Loucy (cell line): ENCODE data around the gene PLCL1.

Experiments used
- H2AFZ ChIP-seq: fragments of 200-600 bp; sonication (generic); 2 replicates; pipeline ENCODE4 v1.6.0; 2016; ENCODE audit warnings: antibody characterized with exemption, mild to moderate bottlenecking, low read length, moderate library complexity
- H3F3A ChIP-seq: fragments of 200-600 bp; 2 replicates; pipeline ENCODE4 v1.6.0; 2016; ENCODE audit warnings: antibody characterized with exemption, low read depth, mild to moderate bottlenecking
- H3K27me3 ChIP-seq: fragments of 200-600 bp; sonication (generic); 2 replicates; pipeline ENCODE4 v1.6.1; 2014; ENCODE audit warnings: low read length, mild to moderate bottlenecking; ENCODE audit not compliant: insufficient read depth, poor library complexity, severe bottlenecking
- H3K36me3 ChIP-seq: fragments of 200-600 bp; sonication (generic); 2 replicates; pipeline ENCODE4 v1.6.1; 2016; ENCODE audit warnings: low read length; ENCODE audit not compliant: insufficient read depth
- H3K4me1 ChIP-seq: fragments of 200-600 bp; sonication (generic); 2 replicates; pipeline ENCODE4 v1.5.1; 2014; ENCODE audit warnings: low read length, mild to moderate bottlenecking; ENCODE audit not compliant: insufficient read depth, poor library complexity, severe bottlenecking
- H3K4me2 ChIP-seq: fragments of 200-600 bp; sonication (generic); 2 replicates; pipeline ENCODE4 v1.6.0; 2014; ENCODE audit warnings: antibody characterized with exemption, low read length, low read depth, mild to moderate bottlenecking; ENCODE audit not compliant: poor library complexity, severe bottlenecking
- H3K4me3 ChIP-seq: fragments of 200-600 bp; sonication (generic); 2 replicates; pipeline ENCODE4 v1.5.1; 2014; ENCODE audit warnings: low read length, mild to moderate bottlenecking, mixed read lengths; ENCODE audit not compliant: poor library complexity, severe bottlenecking
- H3K79me2 ChIP-seq: fragments of 200-600 bp; sonication (generic); 2 replicates; pipeline ENCODE4 v1.6.1; 2014; ENCODE audit warnings: low read length; ENCODE audit not compliant: insufficient read depth
- H3K9ac ChIP-seq: fragments of 200-600 bp; sonication (generic); 2 replicates; pipeline ENCODE4 v1.6.0; 2014; ENCODE audit warnings: mild to moderate bottlenecking, low read depth, low read length, moderate library complexity; ENCODE audit not compliant: poor library complexity, severe bottlenecking
- H3K9me2 ChIP-seq: fragments of 200-600 bp; sonication (generic); replicated peaks from 2 replicates; pipeline ENCODE4 v1.6.1; 2016; ENCODE audit warnings: low read depth, low read length, mixed read lengths
- H3K9me3 ChIP-seq: fragments of 200-600 bp; sonication (generic); 2 replicates; pipeline ENCODE4 v1.6.1; 2014; ENCODE audit warnings: mild to moderate bottlenecking, antibody characterized with exemption, low read length, low read depth; ENCODE audit not compliant: insufficient read depth
- H4K20me1 ChIP-seq: fragments of 200-600 bp; sonication (generic); 2 replicates; pipeline ENCODE4 v1.6.0; 2014; ENCODE audit warnings: antibody characterized with exemption, low read length, mild to moderate bottlenecking; ENCODE audit not compliant: insufficient read depth, poor library complexity, severe bottlenecking
- CTCF ChIP-seq: fragments of 200-600 bp; sonication (generic); conservative IDR thresholded peaks from 2 replicates; pipeline ENCODE4 v1.5.1; 2014; ENCODE audit warnings: mild to moderate bottlenecking, antibody characterized with exemption, low read length
- EZH2phosphoT487 ChIP-seq: fragments of 200-600 bp; IDR thresholded peaks from 2 replicates; pipeline ENCODE4 v1.6.1; 2018; ENCODE audit warnings: antibody characterized with exemption, mild to moderate bottlenecking, moderate library complexity, borderline replicate concordance

PLCL1 gene

GRCh38 chr2:198127627-198128026 lies 323.2 kb downstream of the PLCL1 start:
- Histone ChIP-seq H3K9ac (no peak overlapping the region), H3F3A (no peaks in the 10 kb centered on the region), H3K79me2 (no peaks in the 10 kb centered on the region), H3K27me3 (no peaks in the 10 kb centered on the region), H3K4me1 (no peaks in the 10 kb centered on the region), H3K36me3 (no peaks in the 10 kb centered on the region), H2AFZ (no peak overlapping the region), H4K20me1 (no peaks in the 10 kb centered on the region), H3K9me3 (no peaks in the 10 kb centered on the region), H3K9me2 (no peaks in the 10 kb centered on the region), H3K4me2 (no peak overlapping the region), H3K4me3 (no peak overlapping the region)
- TF ChIP-seq CTCF = peak; percentile 82
- no peak for TF ChIP-seq EZH2phosphoT487

- no peaks in the 10 kb centered on the region for H3K9me2 ChIP-seq
- no peaks in the 10 kb centered on the region for H3K9me3 ChIP-seq
- no peak overlapping the region for H3K9ac ChIP-seq
- no peaks in the 10 kb centered on the region for H3K36me3 ChIP-seq
- H4K20me1 ChIP-seq = no peaks in the 10 kb centered on the region
- H3K4me1 ChIP-seq = no peaks in the 10 kb centered on the region
- TF ChIP-seq EZH2phosphoT487 (no peak), CTCF (no peak)
- no peak overlapping the region for H3K4me3 ChIP-seq
- no peaks in the 10 kb centered on the region for H3F3A ChIP-seq
- H3K4me2 ChIP-seq = no peak overlapping the region
- no peak overlapping the region for H2AFZ ChIP-seq
- H3K79me2 ChIP-seq = no peaks in the 10 kb centered on the region
- no peaks in the 10 kb centered on the region for H3K27me3 ChIP-seq
These were observed 325.2 kb downstream of the PLCL1 start for GRCh38 chr2:198129609-198130008.

GRCh38 chr2:198134293-198134955 lies 330.0 kb downstream of the PLCL1 start:
- no peak overlapping the region for H3K4me3 ChIP-seq
- no peak overlapping the region for H3K4me2 ChIP-seq
- H3K79me2 ChIP-seq = no peaks in the 10 kb centered on the region
- H3F3A ChIP-seq = no peaks in the 10 kb centered on the region
- no peak overlapping the region for H3K9ac ChIP-seq
- no peaks in the 10 kb centered on the region for H4K20me1 ChIP-seq
- no peaks in the 10 kb centered on the region for H3K27me3 ChIP-seq
- no peaks in the 10 kb centered on the region; the same call in 1 of the 2 replicates for H3K9me3 ChIP-seq
- TF ChIP-seq EZH2phosphoT487 (no peak), CTCF (no peak)
- H3K36me3 ChIP-seq = no peaks in the 10 kb centered on the region
- no peaks in the 10 kb centered on the region for H3K9me2 ChIP-seq
- no peaks in the 10 kb centered on the region for H3K4me1 ChIP-seq
- H2AFZ ChIP-seq = no peak overlapping the region
